GM23248 (cell line): ENCODE measurements around the gene IRF3.

ENCODE experiments used
- EZH2 ChIP-seq: fragments of 200-600 bp; sonication (generic); IDR thresholded peaks from 2 replicates; pipeline ENCODE4 v1.6.1; 2018; ENCODE audit warnings: antibody characterized with exemption, mild to moderate bottlenecking; ENCODE audit not compliant: insufficient read depth, poor library complexity, severe bottlenecking
- EZH2phosphoT487 ChIP-seq: fragments of 200-600 bp; sonication (generic); IDR thresholded peaks from 2 replicates; pipeline ENCODE4 v1.6.1; 2018; ENCODE audit warnings: antibody characterized with exemption, moderate library complexity, mild to moderate bottlenecking, low read depth; ENCODE audit not compliant: insufficient read depth

GRCh38 chr19:49687566-49688316 lies 22.1 kb upstream of the IRF3 start:
- no peak for TF ChIP-seq EZH2phosphoT487
- no peak for TF ChIP-seq EZH2
